Trophoblast cell (in vitro differentiated cells and primary cell): Measurements from ENCODE around the gene SRCAP.
"Not testable (repeated sequence)": the region's sequence is repeated elsewhere in the genome, so short reads cannot be mapped to it uniquely, and the experiment has no call there.

Source experiments
- DNase-seq, 2 donors: peaks; one replicate each; pipeline ENCODE4 v3.0.0-alpha.2; 2016
- H2AFZ ChIP-seq: 2 replicates; pipeline ENCODE4 v1.6.1; 2013; ENCODE audit warnings: low read length, moderate library complexity, mild to moderate bottlenecking; ENCODE audit not compliant: insufficient read depth, poor library complexity
- H2AK5ac ChIP-seq: 2 replicates; pipeline ENCODE4 v1.6.1; 2013; ENCODE audit warnings: mild to moderate bottlenecking, low read length
- H2BK120ac ChIP-seq: 2 replicates; pipeline ENCODE4 v1.6.1; 2013; ENCODE audit warnings: low read length, mild to moderate bottlenecking, moderate library complexity; ENCODE audit not compliant: insufficient read depth, poor library complexity
- H2BK12ac ChIP-seq: 2 replicates; pipeline ENCODE4 v1.6.1; 2013; ENCODE audit warnings: mild to moderate bottlenecking, low read length, moderate library complexity
- H2BK5ac ChIP-seq: 2 replicates; pipeline ENCODE4 v1.6.1; 2013; ENCODE audit warnings: low read length, low read depth, moderate library complexity, mild to moderate bottlenecking; ENCODE audit not compliant: poor library complexity
- H3K14ac ChIP-seq: 2 replicates; pipeline ENCODE4 v1.6.1; 2013; ENCODE audit warnings: mild to moderate bottlenecking, low read length
- H3K18ac ChIP-seq: 2 replicates; pipeline ENCODE4 v1.6.1; 2013; ENCODE audit warnings: mild to moderate bottlenecking, low read length
- H3K23ac ChIP-seq: 2 replicates; pipeline ENCODE4 v1.6.1; 2013; ENCODE audit warnings: low read length
- H3K27ac ChIP-seq: 2 replicates; pipeline ENCODE4 v1.5.1; 2013; ENCODE audit warnings: low read depth, mild to moderate bottlenecking, inconsistent platforms, low read length, moderate library complexity
- H3K27me3 ChIP-seq: 2 replicates; pipeline ENCODE4 v1.6.1; 2013; ENCODE audit warnings: inconsistent platforms, mild to moderate bottlenecking, low read length, moderate library complexity; ENCODE audit not compliant: insufficient read depth
- H3K36me3 ChIP-seq, 2 experiments: 1 replicate in 1 of 2; 2 replicates in 1 of 2; pipeline ENCODE4 v1.6.1; 2013; ENCODE audit warnings: low read length in 2 of 2, mild to moderate bottlenecking in 2 of 2, moderate library complexity in 1 of 2; ENCODE audit not compliant: insufficient read depth in 2 of 2, control insufficient read depth in 1 of 2
- H3K4ac ChIP-seq: 2 replicates; pipeline ENCODE4 v1.6.1; 2013; ENCODE audit warnings: low read depth, mild to moderate bottlenecking, low read length, moderate library complexity
- H3K4me1 ChIP-seq, 2 experiments: 1 replicate in 1 of 2; 2 replicates in 1 of 2; pipeline ENCODE4 v1.6.1; 2013; ENCODE audit warnings: low read length in 2 of 2, mild to moderate bottlenecking in 2 of 2, moderate library complexity in 1 of 2; ENCODE audit not compliant: insufficient read depth in 2 of 2, control insufficient read depth in 1 of 2
- H3K4me2 ChIP-seq: 2 replicates; pipeline ENCODE4 v1.6.1; 2013; ENCODE audit warnings: inconsistent platforms, mild to moderate bottlenecking, low read length, moderate library complexity
- H3K4me3 ChIP-seq: 2 replicates; pipeline ENCODE4 v1.5.1; 2013; ENCODE audit warnings: mild to moderate bottlenecking, low read depth, low read length, inconsistent platforms
- H3K79me1 ChIP-seq: one replicate; pipeline ENCODE4 v1.6.1; 2013; ENCODE audit warnings: low read length
- H3K79me2 ChIP-seq: 2 replicates; pipeline ENCODE4 v1.6.1; 2013; ENCODE audit warnings: low read length, mild to moderate bottlenecking; ENCODE audit not compliant: control insufficient read depth, insufficient read depth, poor library complexity
- H3K9ac ChIP-seq: 2 replicates; pipeline ENCODE4 v1.6.1; 2013; ENCODE audit warnings: mild to moderate bottlenecking, low read length
- H3K9me3 ChIP-seq: 2 replicates; pipeline ENCODE4 v1.6.1; 2013; ENCODE audit warnings: low read depth, mild to moderate bottlenecking, control low read depth, inconsistent platforms, low read length; ENCODE audit not compliant: insufficient read depth
- H4K12ac ChIP-seq: 2 replicates; pipeline ENCODE4 v1.6.1; 2013; ENCODE audit warnings: low read depth, mild to moderate bottlenecking, low read length, moderate library complexity
- H4K8ac ChIP-seq: 2 replicates; pipeline ENCODE4 v1.6.1; 2013; ENCODE audit warnings: low read depth, mild to moderate bottlenecking, low read length, moderate library complexity
- H4K91ac ChIP-seq: one replicate; pipeline ENCODE4 v1.6.1; 2013; ENCODE audit warnings: low read depth, mild to moderate bottlenecking, low read length, moderate library complexity
- WGBS: extraction: QIAGEN DNeasy Blood & Tissue Kit; methylation state at CpG from one replicate; pipeline ENCODE4 v1.1.7; 2013; ENCODE audit warnings: missing lambda C conversion rate; ENCODE audit not compliant: insufficient read length, insufficient coverage; ENCODE audit errors: extremely low coverage; 5-methylcytosine and 5-hydroxymethylcytosine counted together

SRCAP gene

DNA sequence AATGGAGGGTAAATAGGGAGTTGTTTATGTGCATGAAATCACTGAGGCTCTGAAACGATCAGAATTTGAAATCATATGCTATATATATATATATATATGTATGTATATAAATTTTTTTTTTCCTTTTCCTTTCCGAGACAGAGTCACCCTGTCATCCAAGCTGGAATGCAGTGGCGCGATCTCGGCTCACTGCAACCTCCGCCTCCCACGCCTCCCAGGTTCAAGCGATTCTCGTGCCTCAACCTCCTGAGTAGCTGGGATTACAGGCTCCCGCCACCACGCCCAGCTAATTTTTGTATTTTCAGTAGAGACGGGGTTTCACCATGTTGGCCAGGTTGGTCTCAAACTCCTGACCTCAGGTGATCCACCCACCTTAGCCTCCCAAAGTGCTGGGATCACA is 4.1 kb downstream of the SRCAP start:
- H3K4me3 ChIP-seq, H4K91ac ChIP-seq, H3K4me2 ChIP-seq, H3K27me3 ChIP-seq, H2BK5ac ChIP-seq, H3K4me1 ChIP-seq, H2BK12ac ChIP-seq, H4K8ac ChIP-seq, H3K23ac ChIP-seq, H3K9me3 ChIP-seq, H2AK5ac ChIP-seq, DNase-seq, H2AFZ ChIP-seq, H3K18ac ChIP-seq, H3K9ac ChIP-seq, H3K4ac ChIP-seq, H3K27ac ChIP-seq, H4K12ac ChIP-seq, H2BK120ac ChIP-seq, H3K14ac ChIP-seq: not testable (repeated sequence)
- Histone ChIP-seq H3K36me3 (peaks cover 51 to 59% of the 10 kb centered on the region in 2 experiments), H3K79me2 (peaks cover 17% of the 10 kb centered on the region), H3K79me1 (peaks cover 13% of the 10 kb centered on the region)
- no CpG with 5 or more reads among the region's 12 CpGs for WGBS

DNA sequence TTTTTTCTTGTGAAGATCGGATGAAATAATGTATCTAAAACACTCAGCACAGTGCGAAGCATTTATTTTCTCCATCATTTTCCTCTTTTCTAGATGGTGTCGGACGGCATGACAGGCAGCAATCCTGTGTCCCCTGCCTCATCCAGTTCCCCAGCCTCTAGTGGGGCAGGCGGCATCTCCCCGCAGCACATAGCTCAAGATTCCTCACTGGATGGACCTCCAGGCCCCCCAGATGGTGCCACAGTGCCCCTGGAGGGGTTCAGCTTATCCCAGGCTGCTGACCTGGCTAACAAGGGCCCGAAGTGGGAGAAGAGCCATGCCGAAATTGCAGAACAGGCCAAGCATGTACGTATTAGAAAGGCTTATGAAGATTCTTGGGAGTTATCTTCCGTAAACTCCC is 5.0 kb downstream of the SRCAP start:
- no peak overlapping the region for H3K27ac ChIP-seq
- no peak overlapping the region for H2AFZ ChIP-seq

GRCh38 chr16:30706046-30706445 is 7.1 kb downstream of the SRCAP start:
- Histone ChIP-seq H3K14ac (no peak overlapping the region), H3K79me2 (no peaks in the 10 kb centered on the region), H2BK120ac (no peak overlapping the region), H3K9me3 (no peaks in the 10 kb centered on the region), H3K23ac (no peak overlapping the region), H3K4me2 (no peak overlapping the region), H3K4ac (no peak overlapping the region), H3K4me3 (no peak overlapping the region), H3K27me3 (no peaks in the 10 kb centered on the region), H2BK5ac (no peak overlapping the region), H4K8ac (no peak overlapping the region), H2BK12ac (no peak overlapping the region), H3K79me1 (no peaks in the 10 kb centered on the region), H3K9ac (peak overlapping the region; percentile 34), H4K12ac (no peak overlapping the region), H3K36me3 (peaks cover 69 to 82% of the 10 kb centered on the region in 2 experiments), H3K27ac (no peak overlapping the region), H2AFZ (no peak overlapping the region), H2AK5ac (no peak overlapping the region), H3K18ac (no peak overlapping the region), H3K4me1 (no peaks in the 10 kb centered on the region), H4K91ac (no peak overlapping the region)
- WGBS, result no CpG with 5 or more reads among the region's 6 CpGs
- DNase-seq, result peak; percentile 73 to 92

More for the DNA sequence above, 5.0 kb downstream of the SRCAP start:
- Histone ChIP-seq H3K79me2 (peaks cover 10% of the 10 kb centered on the region), H3K14ac (no peak overlapping the region), H4K12ac (no peak overlapping the region), H3K9me3 (peaks cover 3% of the 10 kb centered on the region), H4K91ac (no peak overlapping the region), H2AK5ac (no peak overlapping the region), H3K4me2 (no peak overlapping the region), H3K4me1 (peaks cover 0 to 7% of the 10 kb centered on the region in 2 experiments), H4K8ac (no peak overlapping the region), H3K18ac (peak overlapping the region; percentile 68), H3K79me1 (peaks cover 5% of the 10 kb centered on the region), H3K9ac (no peak overlapping the region), H3K23ac (no peak overlapping the region), H3K36me3 (peaks cover 60 to 67% of the 10 kb centered on the region in 2 experiments), H3K4me3 (no peak overlapping the region), H3K4ac (no peak overlapping the region), H2BK120ac (no peak overlapping the region), H2BK12ac (no peak overlapping the region), H2BK5ac (no peak overlapping the region), H3K27me3 (no peaks in the 10 kb centered on the region)
- DNase-seq, result no peak
- WGBS, result no CpG with 5 or more reads among the region's 10 CpGs

DNA sequence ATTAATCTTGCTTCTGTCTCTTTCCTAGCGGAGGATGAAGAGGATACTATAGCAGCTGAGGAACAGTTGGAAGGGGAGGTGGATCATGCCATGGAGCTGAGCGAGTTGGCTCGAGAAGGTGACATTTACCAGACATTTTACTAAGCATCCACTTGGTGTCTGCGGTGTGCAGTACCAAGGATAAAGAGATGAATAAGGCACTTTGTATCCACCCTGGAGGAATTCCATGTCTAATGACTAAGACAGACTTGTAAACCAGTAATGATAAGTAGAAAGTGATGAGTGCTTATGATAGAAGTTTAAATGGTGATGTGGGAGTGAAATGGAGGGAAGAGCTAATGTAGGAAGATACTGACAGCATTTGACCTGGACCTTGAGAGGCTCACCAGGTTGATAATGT is 12.0 kb downstream of the SRCAP start:
- Histone ChIP-seq H3K14ac (no peak overlapping the region), H3K79me2 (no peaks in the 10 kb centered on the region), H3K4me3 (no peak overlapping the region), H3K9ac (no peak overlapping the region), H2AFZ (no peak overlapping the region), H2BK5ac (no peak overlapping the region), H3K27me3 (no peaks in the 10 kb centered on the region), H2AK5ac (no peak overlapping the region), H3K18ac (no peak overlapping the region), H3K27ac (no peak overlapping the region), H4K12ac (no peak overlapping the region), H3K4ac (no peak overlapping the region), H3K4me2 (no peak overlapping the region), H3K4me1 (peaks cover 0 to 3% of the 10 kb centered on the region in 2 experiments), H3K79me1 (no peaks in the 10 kb centered on the region), H3K23ac (no peak overlapping the region), H2BK120ac (no peak overlapping the region), H3K9me3 (no peaks in the 10 kb centered on the region), H4K8ac (no peak overlapping the region), H2BK12ac (no peak overlapping the region), H4K91ac (no peak overlapping the region), H3K36me3 (peaks cover 65 to 84% of the 10 kb centered on the region in 2 experiments)
- DNase-seq, result no peak
- no CpG with 5 or more reads among the region's 4 CpGs for WGBS
